ENCODE data around the gene TTC36. TPM values are rescaled to one million over a fixed set of nuclear protein-coding genes. Genes with fewer than 3 reads are reported as not detected.

TTC36 gene
- total RNA-seq, 1 donor from 2014 or later, result not detected

GRCh38 chr11:118529584-118530175 is 2.4 kb downstream of the TTC36 start:
- no peak for FAIRE-seq
- Histone ChIP-seq H3K27me3 (ENCODE audit: control insufficient read depth, insufficient read depth, low read length) (no peaks in the 10 kb centered on the region), H3K36me3 (ENCODE audit: control insufficient read depth, insufficient read depth, low read length) (peaks cover 3% of the 10 kb centered on the region), H3K4me3 (ENCODE audit: low read depth, low read length) (peak overlapping the region; percentile 68)
- DNase-seq (ENCODE audit: low read depth), result no peak
- TF ChIP-seq CTCF (IDR thresholded peaks at IDR 0.05; ENCODE audit: insufficient read depth, low read length, severe bottlenecking), result no peak

DNA sequence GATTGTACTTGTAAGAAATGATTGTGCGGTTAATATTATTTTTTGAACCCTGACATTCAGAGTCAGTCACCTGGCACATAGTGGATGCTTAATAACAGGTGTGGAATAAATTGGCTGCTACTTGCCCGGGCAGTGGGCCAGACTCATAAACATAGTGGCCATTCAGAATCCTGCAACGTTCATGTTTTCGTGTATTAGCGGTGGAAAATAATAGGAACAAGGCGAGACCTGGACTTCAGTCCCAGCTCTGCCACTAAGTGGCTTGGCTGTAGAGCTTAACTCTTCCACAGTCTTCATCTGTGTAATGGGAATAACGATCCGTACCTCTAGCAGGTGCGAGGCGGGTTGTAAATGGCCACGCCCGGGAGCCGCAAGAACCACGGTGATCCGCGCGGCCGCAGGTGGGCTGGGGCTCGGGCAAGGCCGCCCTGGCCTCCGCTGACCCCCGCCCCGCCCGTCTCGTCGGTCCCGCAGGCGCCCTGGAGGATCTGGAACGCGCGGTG is 3.0 kb downstream of the TTC36 start:
- peak; percentile 14 for DNase-seq (ENCODE audit: low read depth)
- no peak for TF ChIP-seq CTCF (IDR thresholded peaks at IDR 0.05; ENCODE audit: insufficient read depth, low read length, severe bottlenecking)
- Histone ChIP-seq H3K4me3 (ENCODE audit: low read depth, low read length) (peak overlapping the region; percentile 68), H3K27me3 (ENCODE audit: control insufficient read depth, insufficient read depth, low read length) (no peaks in the 10 kb centered on the region), H3K36me3 (ENCODE audit: control insufficient read depth, insufficient read depth, low read length) (peaks cover 3% of the 10 kb centered on the region)
- no peak for FAIRE-seq

DNA sequence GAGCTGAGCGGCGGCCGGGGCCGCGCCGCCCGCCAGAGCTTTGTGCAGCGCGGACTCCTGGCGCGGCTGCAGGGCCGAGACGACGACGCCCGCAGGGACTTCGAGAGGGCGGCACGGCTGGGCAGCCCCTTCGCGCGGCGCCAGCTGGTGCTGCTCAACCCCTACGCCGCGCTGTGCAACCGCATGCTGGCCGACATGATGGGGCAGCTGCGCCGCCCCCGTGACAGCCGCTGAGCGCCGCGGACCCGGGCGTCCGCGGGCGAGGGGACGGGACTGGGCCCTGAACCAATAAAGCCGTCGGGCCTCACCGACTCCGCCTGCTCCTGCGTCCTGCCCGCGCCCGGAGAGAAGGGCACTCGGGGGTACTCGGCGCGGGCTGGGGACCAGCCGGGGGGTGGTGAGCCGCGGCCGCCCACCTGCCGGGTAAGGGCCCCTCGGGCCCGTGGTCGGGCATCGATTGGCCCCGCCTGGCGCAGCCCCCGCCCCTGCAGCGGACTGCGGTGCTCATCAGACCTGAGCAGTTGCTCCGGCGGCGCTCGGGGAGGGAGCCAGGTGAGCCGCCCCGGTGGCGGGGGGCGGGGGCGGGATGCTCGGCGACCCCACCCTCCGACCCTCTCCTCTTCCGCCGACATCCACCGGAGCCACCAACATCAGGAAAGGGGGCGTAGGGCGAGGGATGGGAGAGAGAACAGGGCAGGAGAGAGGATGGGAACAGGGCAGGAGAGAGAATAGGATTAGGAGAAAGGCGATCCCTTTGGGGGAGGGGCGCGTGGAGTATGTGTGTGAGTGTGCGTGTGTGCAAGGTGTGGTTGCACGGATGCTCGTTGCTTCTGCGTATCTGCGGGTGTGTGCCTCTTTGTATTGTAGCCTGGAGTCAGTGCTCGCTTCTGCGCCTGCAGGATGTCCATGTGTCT is 3.7 kb downstream of the TTC36 start, which contains the start of gene TMEM25:
TMEM25 (plus strand) TSS at position 510 of the 914 bp plus-strand sequence. CDS start 610 bp downstream, outside the sequence.
- Histone ChIP-seq H3K36me3 (ENCODE audit: control insufficient read depth, insufficient read depth, low read length) (peaks cover 3% of the 10 kb centered on the region), H3K27me3 (ENCODE audit: control insufficient read depth, insufficient read depth, low read length) (no peaks in the 10 kb centered on the region), H3K4me3 (ENCODE audit: low read depth, low read length) (peak within 1 kb of the TSS; percentile 68)
- DNase-seq (ENCODE audit: low read depth), result peak; percentile 20
- FAIRE-seq, result no peak
- no peak for TF ChIP-seq CTCF (IDR thresholded peaks at IDR 0.05; ENCODE audit: insufficient read depth, low read length, severe bottlenecking)

GRCh38 chr11:118531597-118532084 is 4.4 kb downstream of the TTC36 start:
- Histone ChIP-seq H3K27me3 (ENCODE audit: control insufficient read depth, insufficient read depth, low read length) (no peaks in the 10 kb centered on the region), H3K4me3 (ENCODE audit: low read depth, low read length) (peak overlapping the region; percentile 68), H3K36me3 (ENCODE audit: control insufficient read depth, insufficient read depth, low read length) (peaks cover 3% of the 10 kb centered on the region)
- FAIRE-seq (no peak), DNase-seq (ENCODE audit: low read depth) (peak; percentile 15)
- TF ChIP-seq CTCF (IDR thresholded peaks at IDR 0.05; ENCODE audit: insufficient read depth, low read length, severe bottlenecking), result no peak

DNA sequence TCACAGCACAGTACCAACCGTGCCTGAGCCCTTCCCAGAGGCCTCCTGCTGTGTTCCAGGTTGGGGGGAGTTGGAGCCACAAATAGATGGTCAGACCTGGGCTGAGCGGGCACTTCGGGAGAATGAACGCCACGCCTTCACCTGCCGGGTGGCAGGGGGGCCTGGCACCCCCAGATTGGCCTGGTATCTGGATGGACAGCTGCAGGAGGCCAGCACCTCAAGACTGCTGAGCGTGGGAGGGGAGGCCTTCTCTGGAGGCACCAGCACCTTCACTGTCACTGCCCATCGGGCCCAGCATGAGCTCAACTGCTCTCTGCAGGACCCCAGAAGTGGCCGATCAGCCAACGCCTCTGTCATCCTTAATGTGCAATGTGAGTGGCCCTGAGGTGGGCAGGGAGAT is 4.8 kb downstream of the TTC36 start:
- no peak for TF ChIP-seq CTCF (IDR thresholded peaks at IDR 0.05; ENCODE audit: insufficient read depth, low read length, severe bottlenecking)

More for the DNA sequence above, 4.8 kb downstream of the TTC36 start:
- no peaks in the 10 kb centered on the region for H3K27me3 ChIP-seq (ENCODE audit: control insufficient read depth, insufficient read depth, low read length)
- H3K4me3 ChIP-seq (ENCODE audit: low read depth, low read length), result no peak overlapping the region
- peaks cover 3% of the 10 kb centered on the region for H3K36me3 ChIP-seq (ENCODE audit: control insufficient read depth, insufficient read depth, low read length)
- DNase-seq (ENCODE audit: low read depth) (no peak), FAIRE-seq (no peak)

Data from bronchial epithelial cell (primary cell).